Smooth muscle cell (in vitro differentiated cells): ENCODE measurements around the gene CSGALNACT2. TPM values are rescaled to one million over a fixed set of nuclear protein-coding genes. Genes with fewer than 3 reads are reported as not detected.

Source experiments
- DNase-seq: peaks from one replicate; lab custom pipeline; 2025; ENCODE audit not compliant: unreplicated experiment; lab: John Stamatoyannopoulos, UW
- H2AFZ ChIP-seq: fragments of 200-600 bp; sonication (generic); 2 replicates; pipeline ENCODE4 v1.6.0; 2016; ENCODE audit warnings: antibody characterized with exemption, low read depth, mild to moderate bottlenecking
- H3F3A ChIP-seq: fragments of 200-600 bp; sonication (generic); 2 replicates; pipeline ENCODE4 v1.6.0; 2017; ENCODE audit warnings: antibody characterized with exemption, low read depth
- H3K27ac ChIP-seq: fragments of 200-600 bp; sonication (generic); 2 replicates; pipeline ENCODE4 v1.5.1; 2016; ENCODE audit warnings: low read depth, mild to moderate bottlenecking
- H3K27me3 ChIP-seq: fragments of 200-600 bp; sonication (generic); 2 replicates; pipeline ENCODE4 v1.6.1; 2016; ENCODE audit warnings: low read depth, mild to moderate bottlenecking
- H3K36me3 ChIP-seq: fragments of 200-600 bp; sonication (generic); 2 replicates; pipeline ENCODE4 v1.5.1; 2016; ENCODE audit warnings: low read depth
- H3K4me1 ChIP-seq: fragments of 200-600 bp; sonication (generic); 2 replicates; pipeline ENCODE4 v1.5.1; 2016; ENCODE audit warnings: low read depth
- H3K4me2 ChIP-seq: fragments of 200-600 bp; sonication (generic); 2 replicates; pipeline ENCODE4 v1.6.0; 2016; ENCODE audit warnings: mild to moderate bottlenecking
- H3K4me3 ChIP-seq: fragments of 200-600 bp; sonication (generic); 2 replicates; pipeline ENCODE4 v1.5.1; 2016; ENCODE audit warnings: mild to moderate bottlenecking
- H3K79me2 ChIP-seq: fragments of 200-600 bp; sonication (generic); 2 replicates; pipeline ENCODE4 v1.6.0; 2016; ENCODE audit warnings: low read depth, mild to moderate bottlenecking
- H3K9ac ChIP-seq: fragments of 200-600 bp; sonication (generic); 2 replicates; pipeline ENCODE4 v1.6.0; 2016; ENCODE audit warnings: low read depth
- H3K9me3 ChIP-seq: fragments of 200-600 bp; sonication (generic); replicated peaks from 2 replicates; pipeline ENCODE4 v1.5.1; 2016; ENCODE audit warnings: low read depth
- H4K20me1 ChIP-seq: fragments of 200-600 bp; sonication (generic); 2 replicates; pipeline ENCODE4 v1.6.0; 2016; ENCODE audit warnings: low read depth
- CTCF ChIP-seq: fragments of 200-600 bp; sonication (generic); IDR thresholded peaks from 2 replicates; pipeline ENCODE4 v1.5.1; 2017; ENCODE audit warnings: borderline replicate concordance, mild to moderate bottlenecking, antibody characterized with exemption; ENCODE audit not compliant: insufficient read depth, poor library complexity, severe bottlenecking
- WGBS: methylation state at CpG from one replicate; pipeline ENCODE4 v1.1.7; 2016; ENCODE audit warnings: low lambda C conversion rate; 5-methylcytosine and 5-hydroxymethylcytosine counted together
- polyA plus RNA-seq: library from polyadenylated mRNA; unstranded; fragments of >200 nt; fragmentation: Nextera tagmentation; extraction: Ambion mirVana; gene quantifications from 2 replicates; pipeline ENCODE4 v1.2.1, GENCODE V29; 2016
- total RNA-seq: library from RNA; depleted of rRNA; stranded (reverse); fragments of >200 nt; gene quantifications from 2 replicates; pipeline ENCODE4 v1.2.3, GENCODE V29; 2014

CSGALNACT2 gene
- total and polyA plus RNA-seq, 2 experiments from 2014 or later = 35.6 to 40.4 TPM

- Histone ChIP-seq H3F3A (no peaks in the 10 kb centered on the region), H3K27me3 (no peaks in the 10 kb centered on the region), H3K36me3 (no peaks in the 10 kb centered on the region), H2AFZ (peak overlapping the region; percentile 54), H3K4me2 (peak overlapping the region; percentile 91), H3K79me2 (no peaks in the 10 kb centered on the region), H4K20me1 (no peaks in the 10 kb centered on the region), H3K27ac (no peak overlapping the region), H3K4me3 (peak overlapping the region; percentile 58), H3K9ac (no peak overlapping the region), H3K4me1 (peaks cover 3% of the 10 kb centered on the region), H3K9me3 (no peaks in the 10 kb centered on the region)
- DNase-seq = no peak
- TF ChIP-seq CTCF = no peak
- 16% methylated on average over 21 of the region's 27 CpGs for WGBS
Observed at GRCh38 chr10:43203448-43204041, 65.3 kb downstream of the CSGALNACT2 start.

DNA sequence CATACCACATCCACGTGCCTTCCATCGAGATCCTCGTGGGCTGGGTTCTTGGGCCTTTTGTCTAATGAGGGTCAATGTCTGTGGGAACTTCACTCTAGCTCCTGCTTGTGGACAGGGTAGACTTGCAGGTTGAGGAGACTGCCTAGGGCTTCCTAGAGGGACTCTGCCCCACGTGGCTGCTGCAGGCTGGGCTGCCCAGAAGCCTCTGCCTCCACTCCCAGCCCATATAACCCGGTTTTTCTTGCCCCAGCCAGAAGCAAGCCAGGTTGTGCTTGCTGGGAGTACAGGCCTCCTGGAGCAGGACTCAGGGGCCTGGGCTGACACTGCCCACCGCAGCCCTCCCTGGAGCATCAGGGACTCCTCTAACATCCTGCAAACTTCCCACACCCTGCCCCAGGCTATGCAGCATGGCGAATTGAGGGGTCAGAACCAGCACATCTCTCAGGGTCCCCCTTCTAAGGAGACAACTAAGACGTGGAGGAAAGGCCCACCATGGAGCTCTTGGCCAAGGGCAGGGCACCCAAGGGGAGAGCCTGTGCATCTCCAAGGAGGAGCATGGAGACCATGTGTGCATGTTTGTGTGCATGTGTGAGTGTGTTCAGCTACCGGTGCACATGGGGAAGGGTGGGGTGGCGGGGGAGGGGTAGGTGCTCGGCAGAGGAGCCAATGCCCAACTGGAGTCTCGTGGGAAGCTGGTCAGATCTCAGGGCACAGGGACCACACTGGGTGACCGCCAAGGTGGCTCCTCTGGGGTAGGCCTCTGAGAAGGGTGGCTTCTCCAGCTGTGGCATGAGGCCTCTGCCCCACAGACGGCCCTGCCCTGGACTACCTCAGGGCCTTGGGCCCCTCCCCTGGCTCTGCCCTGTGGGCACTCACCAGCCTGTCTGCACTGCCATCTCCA, 66.0 kb downstream of the CSGALNACT2 start:
- no peak for TF ChIP-seq CTCF
- 69% methylated on average over 14 of the region's 14 CpGs for WGBS

GRCh38 chr10:43204943-43205671, 66.9 kb downstream of the CSGALNACT2 start:
- no peak for DNase-seq
- H3F3A ChIP-seq = no peaks in the 10 kb centered on the region
- H3K27me3 ChIP-seq = no peaks in the 10 kb centered on the region
- H4K20me1 ChIP-seq = no peaks in the 10 kb centered on the region
- H3K27ac ChIP-seq = no peak overlapping the region
- H3K9ac ChIP-seq = no peak overlapping the region
- no peak overlapping the region for H3K4me3 ChIP-seq
- 72% methylated on average over 10 of the region's 11 CpGs for WGBS
- H2AFZ ChIP-seq = no peak overlapping the region
- peaks cover 3% of the 10 kb centered on the region for H3K4me1 ChIP-seq
- no peaks in the 10 kb centered on the region for H3K9me3 ChIP-seq
- H3K79me2 ChIP-seq = no peaks in the 10 kb centered on the region
- peak; percentile 62 for TF ChIP-seq CTCF
- H3K36me3 ChIP-seq = no peaks in the 10 kb centered on the region
- H3K4me2 ChIP-seq = no peak overlapping the region

More for the DNA sequence above, 66.0 kb downstream of the CSGALNACT2 start:
- H3K4me1 ChIP-seq = peaks cover 3% of the 10 kb centered on the region
- no peaks in the 10 kb centered on the region for H3K9me3 ChIP-seq
- H3K4me2 ChIP-seq = no peak overlapping the region
- H3K9ac ChIP-seq = no peak overlapping the region
- H3K79me2 ChIP-seq = no peaks in the 10 kb centered on the region
- no peaks in the 10 kb centered on the region for H3F3A ChIP-seq
- no peak for DNase-seq
- no peak overlapping the region for H2AFZ ChIP-seq
- no peaks in the 10 kb centered on the region for H3K27me3 ChIP-seq
- H3K4me3 ChIP-seq = no peak overlapping the region
- H4K20me1 ChIP-seq = no peaks in the 10 kb centered on the region
- H3K27ac ChIP-seq = no peak overlapping the region
- no peaks in the 10 kb centered on the region for H3K36me3 ChIP-seq
